Measurements from ENCODE around the gene CYP1B1. TPM values are rescaled to one million over a fixed set of nuclear protein-coding genes. Genes with fewer than 3 reads are reported as not detected.

The CYP1B1 gene
- total RNA-seq, 1 donor from 2014 or later: 14.1 TPM

- DNase-seq: no peak
Observed at GRCh38 chr2:38074764-38075506, 1.0 kb downstream of the CYP1B1 start.

GRCh38 chr2:38074058-38074763 lies 1.7 kb downstream of the CYP1B1 start:
- DNase-seq: no peak

GRCh38 chr2:38073211-38074057 lies 2.5 kb downstream of the CYP1B1 start:
- DNase-seq: no peak

GRCh38 chr2:38070438-38070837 lies 5.5 kb downstream of the CYP1B1 start:
- no peak for DNase-seq

GRCh38 chr2:38068234-38068633 lies 7.7 kb downstream of the CYP1B1 start:
- no peak for DNase-seq

GRCh38 chr2:38066421-38067115 lies 9.4 kb downstream of the CYP1B1 start:
- DNase-seq: peak; percentile 48

- no peak for DNase-seq
Observed at GRCh38 chr2:38065502-38066135, 10.3 kb downstream of the CYP1B1 start.

- no peak for DNase-seq
Observed at GRCh38 chr2:38064801-38065501, 11.0 kb downstream of the CYP1B1 start.

- no peak for DNase-seq
Observed at GRCh38 chr2:38060236-38061018, 15.5 kb downstream of the CYP1B1 start.

- DNase-seq: no peak
Observed at GRCh38 chr2:38057651-38058410, 18.1 kb downstream of the CYP1B1 start.

- DNase-seq: no peak
Observed at GRCh38 chr2:38056216-38056615, 19.7 kb downstream of the CYP1B1 start.

- no peak for DNase-seq
Observed at GRCh38 chr2:38045811-38046210, 30.1 kb downstream of the CYP1B1 start.

GRCh38 chr2:38039121-38039910 lies 36.6 kb downstream of the CYP1B1 start:
- no peak for DNase-seq

GRCh38 chr2:38038682-38039081 lies 37.3 kb downstream of the CYP1B1 start:
- no peak for DNase-seq

GRCh38 chr2:38037757-38038621 lies 38.0 kb downstream of the CYP1B1 start:
- peak; percentile 5 for DNase-seq

GRCh38 chr2:38037325-38037724 lies 38.6 kb downstream of the CYP1B1 start:
- no peak for DNase-seq

- no peak for DNase-seq
Observed at GRCh38 chr2:38035968-38036367, 40.0 kb downstream of the CYP1B1 start.

GRCh38 chr2:38033646-38034045 lies 42.3 kb downstream of the CYP1B1 start:
- no peak for DNase-seq
